ENCODE results near the gene LYPD5.

GRCh38 chr19:43814663-43815352 is 12.6 kb upstream of the LYPD5 start:
- no peak for TF ChIP-seq POLR2A (IDR thresholded peaks at IDR 0.05)
- no peak for TF ChIP-seq CTCF (IDR thresholded peaks at IDR 0.05 in 4 of 5, conservative IDR thresholded peaks at IDR 0.05 in 1 of 5)
